Liver (tissue), 9 donors: ENCODE measurements around the gene NXN. TPM values are rescaled to one million over a fixed set of nuclear protein-coding genes. Genes with fewer than 3 reads are reported as not detected.

Source experiments
- DNase-seq: peaks from one replicate; pipeline ENCODE4 v3.0.0-alpha.2; 2017; ENCODE audit warnings: low spot score
- H3K27ac ChIP-seq, 2 donors: one replicate each; pipeline ENCODE4 v1.7.0; 2013; ENCODE audit warnings: inconsistent platforms in 2 of 2, low read length in 2 of 2, control low read depth in 1 of 2, low read depth in 1 of 2, mild to moderate bottlenecking in 1 of 2
- H3K27me3 ChIP-seq, 4 donors: one replicate each; pipeline versions ENCODE4 v1.6.1 to v1.7.0; 2013; ENCODE audit warnings: low read length in 3 of 4, inconsistent platforms in 1 of 4, mild to moderate bottlenecking in 1 of 4, moderate library complexity in 1 of 4; ENCODE audit not compliant: control insufficient read depth in 4 of 4, insufficient read depth in 4 of 4
- H3K36me3 ChIP-seq, 4 donors: one replicate each; pipeline versions ENCODE4 v1.6.1 to v1.7.0; 2013; ENCODE audit warnings: low read length in 3 of 4, mild to moderate bottlenecking in 3 of 4, low read depth in 1 of 4, moderate library complexity in 1 of 4; ENCODE audit not compliant: control insufficient read depth in 4 of 4, insufficient read depth in 3 of 4
- H3K4me1 ChIP-seq, 4 donors: one replicate each; pipeline versions ENCODE4 v1.6.1 to v1.7.0; 2013; ENCODE audit warnings: low read length in 3 of 4, mild to moderate bottlenecking in 3 of 4, moderate library complexity in 1 of 4; ENCODE audit not compliant: control insufficient read depth in 4 of 4, insufficient read depth in 4 of 4
- H3K4me3 ChIP-seq, 3 donors: one replicate each; pipeline versions ENCODE4 v1.6.1 to v1.7.0; 2013; ENCODE audit warnings: low read length in 3 of 3, control low read depth in 1 of 3, low read depth in 1 of 3, mild to moderate bottlenecking in 1 of 3
- H3K9ac ChIP-seq, 2 donors: one replicate each; pipeline ENCODE4 v1.7.0; 2013; ENCODE audit warnings: low read length in 2 of 2, mild to moderate bottlenecking in 2 of 2, moderate library complexity in 2 of 2, control low read depth in 1 of 2, low read depth in 1 of 2
- H3K9me3 ChIP-seq, 4 donors: one replicate each; pipeline versions ENCODE4 v1.6.1 to v1.7.0; 2013; ENCODE audit warnings: low read length in 3 of 4; ENCODE audit not compliant: control insufficient read depth in 4 of 4
- EGR1 ChIP-seq, 2 donors: IDR thresholded peaks; 2 replicates each; pipeline ENCODE4 v1.6.1; 2016 to 2018; ENCODE audit warnings: antibody characterized with exemption in 2 of 2, low read depth in 2 of 2
- FOXA1 ChIP-seq: IDR thresholded peaks from 2 replicates; pipeline ENCODE4 v1.6.1; 2016; ENCODE audit warnings: antibody characterized with exemption
- FOXA2 ChIP-seq: IDR thresholded peaks from 2 replicates; pipeline ENCODE4 v1.6.1; 2016; ENCODE audit warnings: antibody characterized with exemption
- GABPA ChIP-seq, 2 donors: IDR thresholded peaks in 1 of 2; conservative IDR thresholded peaks in 1 of 2; 2 replicates each; pipeline ENCODE4 v1.6.1; 2016; ENCODE audit warnings: antibody characterized with exemption in 2 of 2, mild to moderate bottlenecking in 1 of 2, moderate library complexity in 1 of 2
- HNF4A ChIP-seq, 2 donors: conservative IDR thresholded peaks; 2 replicates each; pipeline ENCODE4 v1.6.1; 2016; ENCODE audit warnings: antibody characterized with exemption in 2 of 2, mild to moderate bottlenecking in 2 of 2
- NR2F2 ChIP-seq: IDR thresholded peaks from 2 replicates; pipeline ENCODE4 v1.6.1; 2016; ENCODE audit warnings: antibody characterized with exemption
- RAD21 ChIP-seq, 2 donors: IDR thresholded peaks; 2 replicates each; pipeline ENCODE4 v1.6.1; 2016; ENCODE audit warnings: antibody characterized with exemption in 2 of 2, mild to moderate bottlenecking in 2 of 2
- REST ChIP-seq: IDR thresholded peaks from 2 replicates; pipeline ENCODE4 v1.6.1; 2016; ENCODE audit warnings: antibody characterized with exemption, mild to moderate bottlenecking
- RXRA ChIP-seq, 2 donors: IDR thresholded peaks; 2 replicates each; pipeline ENCODE4 v1.6.1; 2017 to 2018; ENCODE audit warnings: antibody characterized with exemption in 2 of 2, mild to moderate bottlenecking in 1 of 2
- SP1 ChIP-seq: IDR thresholded peaks from 2 replicates; pipeline ENCODE4 v1.6.1; 2018; ENCODE audit warnings: antibody characterized with exemption, mild to moderate bottlenecking
- TAF1 ChIP-seq: conservative IDR thresholded peaks from 2 replicates; pipeline ENCODE4 v1.6.1; 2016; ENCODE audit warnings: antibody characterized with exemption, mild to moderate bottlenecking
- YY1 ChIP-seq: IDR thresholded peaks from 2 replicates; pipeline ENCODE4 v1.6.1; 2016; ENCODE audit warnings: antibody characterized with exemption, mild to moderate bottlenecking
- WGBS: extraction: QIAGEN DNeasy Blood & Tissue Kit; methylation state at CpG from one replicate; pipeline ENCODE4 v1.1.7; 2013; 5-methylcytosine and 5-hydroxymethylcytosine counted together
- polyA plus RNA-seq, 2 donors: library from polyadenylated mRNA; stranded (reverse) in 1 of 2; unstranded in 1 of 2; fragments of 200-250 nt in 1 of 2; fragments of >200 nt in 1 of 2; fragmentation: Nextera tagmentation in 1 of 2; extraction: Ambion mirVana in 1 of 2; gene quantifications; one replicate each; pipeline versions ENCODE4 v1.2.1 to v1.2.3, GENCODE V29; 2013 to 2015
- total RNA-seq, 2 donors: library from RNA; depleted of rRNA; stranded (reverse); fragments of >200 nt; gene quantifications; one replicate each; pipeline ENCODE4 v1.2.3, GENCODE V29; 2014
- TF ChIP-seq, protein P1 (sequence below): IDR thresholded peaks from 2 replicates; pipeline ENCODE4 v1.6.1; 2016; ENCODE audit warnings: antibody characterized with exemption
- TF ChIP-seq, protein P2 (sequence below): IDR thresholded peaks from 2 replicates; pipeline ENCODE4 v1.6.1; 2016; ENCODE audit warnings: antibody characterized with exemption
- donor health status: healthy.
- donor health status: healthy.
- donor health status: healthy.
- donor health status: healthy.
- donor health status: healthy.

NXN gene
- total and polyA plus RNA-seq, 4 donors = 2.3 to 4.5 (median 3.3) TPM

- H3K9ac ChIP-seq = no peak overlapping the region
- WGBS = 85% methylated on average over 30 of the region's 30 CpGs
Observed at GRCh38 chr17:917941-918740, 61.4 kb downstream of the NXN start.

GRCh38 chr17:917391-917811 is 62.2 kb downstream of the NXN start:
- Histone ChIP-seq H3K4me3 (no peak overlapping the region), H3K27me3 (no peaks in the 10 kb centered on the region), H3K27ac (peak overlapping the region; percentile 40 to 50), H3K4me1 (no peaks in the 10 kb centered on the region), H3K9ac (no peak overlapping the region), H3K9me3 (no peaks in the 10 kb centered on the region), H3K36me3 (no peaks in the 10 kb centered on the region)
- TF ChIP-seq SP1 (no peak), RAD21 (IDR thresholded peaks at IDR 0.05) (no peak), RXRA (IDR thresholded peaks at IDR 0.05) (no peak), FOXA2 (no peak), REST (no peak), YY1 (no peak), EGR1 (IDR thresholded peaks at IDR 0.05; ENCODE audit: low read depth in 2 of 2) (no peak), GABPA (IDR thresholded peaks at IDR 0.05 in 1 of 2, conservative IDR thresholded peaks at IDR 0.05 in 1 of 2) (no peak), NR2F2 (no peak), HNF4A (conservative IDR thresholded peaks at IDR 0.05) (no peak), TAF1 (no peak), FOXA1 (no peak)
- TF ChIP-seq, protein P1, sequence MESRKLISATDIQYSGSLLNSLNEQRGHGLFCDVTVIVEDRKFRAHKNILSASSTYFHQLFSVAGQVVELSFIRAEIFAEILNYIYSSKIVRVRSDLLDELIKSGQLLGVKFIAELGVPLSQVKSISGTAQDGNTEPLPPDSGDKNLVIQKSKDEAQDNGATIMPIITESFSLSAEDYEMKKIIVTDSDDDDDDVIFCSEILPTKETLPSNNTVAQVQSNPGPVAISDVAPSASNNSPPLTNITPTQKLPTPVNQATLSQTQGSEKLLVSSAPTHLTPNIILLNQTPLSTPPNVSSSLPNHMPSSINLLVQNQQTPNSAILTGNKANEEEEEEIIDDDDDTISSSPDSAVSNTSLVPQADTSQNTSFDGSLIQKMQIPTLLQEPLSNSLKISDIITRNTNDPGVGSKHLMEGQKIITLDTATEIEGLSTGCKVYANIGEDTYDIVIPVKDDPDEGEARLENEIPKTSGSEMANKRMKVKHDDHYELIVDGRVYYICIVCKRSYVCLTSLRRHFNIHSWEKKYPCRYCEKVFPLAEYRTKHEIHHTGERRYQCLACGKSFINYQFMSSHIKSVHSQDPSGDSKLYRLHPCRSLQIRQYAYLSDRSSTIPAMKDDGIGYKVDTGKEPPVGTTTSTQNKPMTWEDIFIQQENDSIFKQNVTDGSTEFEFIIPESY = no peak
- TF ChIP-seq, protein P2, sequence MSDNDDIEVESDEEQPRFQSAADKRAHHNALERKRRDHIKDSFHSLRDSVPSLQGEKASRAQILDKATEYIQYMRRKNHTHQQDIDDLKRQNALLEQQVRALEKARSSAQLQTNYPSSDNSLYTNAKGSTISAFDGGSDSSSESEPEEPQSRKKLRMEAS = no peak
- 92% methylated on average over 19 of the region's 19 CpGs for WGBS
- DNase-seq = no peak

More at GRCh38 chr17:917941-918740, 61.4 kb downstream of the NXN start:
- no peak for DNase-seq
- TF ChIP-seq RAD21 (IDR thresholded peaks at IDR 0.05) = peak in 1 of 2 donors; percentile 9
- no peak for TF ChIP-seq TAF1
- peak; percentile 65 for TF ChIP-seq NR2F2
- Histone ChIP-seq H3K27ac (peak overlapping the region; percentile 40 to 50), H3K4me1 (no peaks in the 10 kb centered on the region), H3K27me3 (no peaks in the 10 kb centered on the region), H3K36me3 (no peaks in the 10 kb centered on the region), H3K4me3 (no peak overlapping the region), H3K9me3 (no peaks in the 10 kb centered on the region)
